ENCODE data around the gene NKAP. TPM values are rescaled to one million over a fixed set of nuclear protein-coding genes. Genes with fewer than 3 reads are reported as not detected.
A peak's percentile ranks its signal among the peaks of the same experiment; 100 is the strongest.
"Not testable (repeated sequence)": the region's sequence is repeated elsewhere in the genome, so short reads cannot be mapped to it uniquely, and the experiment has no call there.

NKAP gene
- total and polyA plus RNA-seq, 5 experiments from 2014 or later = 2.4 to 18.7 (median 6.3) TPM

- no peak for ATAC-seq
Measured at GRCh38 chrX:119970574-119970973, 27.0 kb upstream of the NKAP start.

DNA sequence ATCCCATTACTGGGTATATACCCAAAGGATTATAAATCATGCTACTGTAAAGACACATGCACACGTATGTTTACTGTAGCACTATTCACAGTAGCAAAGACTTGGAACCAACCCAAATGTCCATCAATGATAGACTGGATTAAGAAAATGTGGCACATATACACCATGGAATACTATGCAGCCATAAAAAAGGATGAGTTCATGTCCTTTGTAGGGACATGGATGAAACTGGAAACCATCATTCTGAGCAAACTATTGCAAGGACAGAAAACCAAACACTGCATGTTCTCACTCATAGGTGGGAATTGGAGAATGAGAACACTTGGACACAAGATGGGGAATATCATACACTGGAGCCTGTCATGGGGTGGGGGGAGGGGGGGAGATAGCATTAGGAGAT, 23.3 kb upstream of the NKAP start:
- ATAC-seq, H3K4me3 Mint-ChIP-seq, DNase-seq, H3K27me3 Mint-ChIP-seq, POLR2A ChIA-PET, H3K9me3 Mint-ChIP-seq, H3K27ac Mint-ChIP-seq, H3K36me3 Mint-ChIP-seq, H3K4me1 Mint-ChIP-seq: not testable (repeated sequence)

More at GRCh38 chrX:119970574-119970973, 27.0 kb upstream of the NKAP start:
- Mint-ChIP-seq H3K4me1 (no peaks in the 10 kb centered on the region), H3K4me3 (no peak overlapping the region), H3K27me3 (no peaks in the 10 kb centered on the region), H3K9me3 (peaks cover 0 to 4% (median 0%) of the 10 kb centered on the region in 9 donors), H3K36me3 (no peaks in the 10 kb centered on the region), H3K27ac (no peak overlapping the region)
- DNase-seq = no peak
- POLR2A ChIA-PET = no interaction called here

DNA sequence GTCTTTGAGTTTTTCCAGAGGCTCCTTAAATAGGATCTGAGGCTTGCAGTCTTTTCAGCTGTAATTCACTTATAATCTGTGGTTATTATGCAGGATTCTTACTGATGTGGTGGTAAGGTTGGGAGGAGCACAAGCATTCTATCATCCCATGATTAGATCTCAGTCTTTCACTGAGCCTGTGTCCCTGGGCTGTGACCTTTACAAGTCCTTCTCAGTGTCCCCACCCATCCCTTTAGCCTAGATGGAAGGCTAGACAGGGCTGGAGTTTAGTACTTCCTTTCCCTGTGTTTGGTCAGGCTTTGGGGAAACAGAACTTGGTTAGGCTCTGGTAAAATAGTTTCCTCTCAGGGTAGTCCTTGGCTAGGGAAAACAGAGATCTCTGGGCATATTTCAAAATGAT, 17.1 kb upstream of the NKAP start:
- Mint-ChIP-seq H3K4me3 (no peak overlapping the region), H3K9me3 (peaks cover 0 to 6% (median 0%) of the 10 kb centered on the region in 9 donors), H3K27me3 (peaks cover 0 to 10% (median 1%) of the 10 kb centered on the region in 5 donors), H3K4me1 (peaks cover 11 to 21% (median 13%) of the 10 kb centered on the region in 4 donors), H3K27ac (peak overlapping the region in 2 of 10 donors; percentile 48 to 57), H3K36me3 (no peaks in the 10 kb centered on the region)
- POLR2A ChIA-PET = no interaction called here
- no peak for DNase-seq
- no peak for ATAC-seq

GRCh38 chrX:119955807-119956570, 12.4 kb upstream of the NKAP start:
- peak overlapping the region in 9 of 10 donors; percentile 54 to 73 (median 61) for H3K4me3 Mint-ChIP-seq
- POLR2A ChIA-PET = interaction anchor here (1.1 to 1.7 kb wide), 4 partner anchors 12 to 165 kb away, joined by 3 to 5 read pairs (median 4); partner anchors contain the start of genes NKAP and RPL39
- peak; percentile 85 to 86 for ATAC-seq
- DNase-seq = peak; percentile 17 to 87 (median 71)
- H3K9me3 Mint-ChIP-seq, H3K27me3 Mint-ChIP-seq, H3K36me3 Mint-ChIP-seq: not testable (repeated sequence)
- peaks cover 18 to 41% (median 35%) of the 10 kb centered on the region in 4 donors for H3K4me1 Mint-ChIP-seq
- peak overlapping the region; percentile 9 to 97 (median 92) for H3K27ac Mint-ChIP-seq

DNA sequence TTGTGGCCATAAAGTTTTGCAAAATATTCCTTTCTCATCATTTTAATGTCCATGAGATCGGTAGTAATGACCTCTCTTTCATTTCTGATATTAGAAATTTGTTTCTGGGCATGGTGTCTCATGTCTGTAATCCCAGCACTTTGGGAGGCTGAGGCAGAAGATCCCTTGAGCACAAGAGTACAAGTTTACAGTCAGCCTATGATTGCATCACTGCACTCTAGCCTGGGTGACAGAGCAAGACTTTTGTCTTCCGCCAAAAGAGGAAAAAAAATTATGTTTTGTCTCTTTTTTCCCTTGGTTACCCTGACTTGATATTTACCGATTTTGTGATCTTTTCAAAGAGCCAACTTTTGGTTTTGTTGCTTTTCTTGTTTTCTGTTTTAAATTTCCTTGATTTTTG, 10.8 kb upstream of the NKAP start:
- POLR2A ChIA-PET = no interaction called here
- H3K4me1 Mint-ChIP-seq = peaks cover 17 to 41% (median 36%) of the 10 kb centered on the region in 4 donors
- H3K4me3 Mint-ChIP-seq = peak overlapping the region in 2 of 10 donors; percentile 7 to 23
- peaks cover 0 to 2% (median 0%) of the 10 kb centered on the region in 5 donors for H3K27me3 Mint-ChIP-seq
- ATAC-seq = peak; percentile 29 to 39
- H3K9me3 Mint-ChIP-seq = peaks cover 0 to 6% (median 0%) of the 10 kb centered on the region in 9 donors
- H3K36me3 Mint-ChIP-seq = no peaks in the 10 kb centered on the region
- DNase-seq = peak in 3 of 10 donors; percentile 20 to 36 (median 26)
- peak overlapping the region in 9 of 10 donors; percentile 10 to 97 (median 71) for H3K27ac Mint-ChIP-seq

- no peaks in the 10 kb centered on the region for H3K27me3 Mint-ChIP-seq
Measured at GRCh38 chrX:119948381-119948780, 4.8 kb upstream of the NKAP start.

GRCh38 chrX:119945481-119945880, 1.9 kb upstream of the NKAP start:
- Mint-ChIP-seq H3K9me3 (no peaks in the 10 kb centered on the region), H3K27me3 (no peaks in the 10 kb centered on the region), H3K4me3 (no peak overlapping the region), H3K4me1 (peaks cover 12 to 34% (median 29%) of the 10 kb centered on the region in 4 donors), H3K36me3 (peaks cover 0 to 9% (median 0%) of the 10 kb centered on the region in 3 donors), H3K27ac (no peak overlapping the region)
- POLR2A ChIA-PET = interaction anchor here (0.5 kb wide), 1 partner anchor 19 kb away, joined by 3 read pairs; no protein-coding TSS in a partner anchor
- no peak for ATAC-seq
- DNase-seq = no peak

More at GRCh38 chrX:119948381-119948780, 4.8 kb upstream of the NKAP start:
- no peak for ATAC-seq
- Mint-ChIP-seq H3K4me1 (peaks cover 6 to 15% (median 13%) of the 10 kb centered on the region in 4 donors), H3K36me3 (no peaks in the 10 kb centered on the region), H3K4me3 (no peak overlapping the region), H3K9me3 (no peaks in the 10 kb centered on the region), H3K27ac (no peak overlapping the region)
- DNase-seq = no peak
- POLR2A ChIA-PET = interaction anchor here (0.6 kb wide), 2 partner anchors 70 to 78 kb away, joined by 3 to 4 read pairs; no protein-coding TSS in a partner anchor

DNA sequence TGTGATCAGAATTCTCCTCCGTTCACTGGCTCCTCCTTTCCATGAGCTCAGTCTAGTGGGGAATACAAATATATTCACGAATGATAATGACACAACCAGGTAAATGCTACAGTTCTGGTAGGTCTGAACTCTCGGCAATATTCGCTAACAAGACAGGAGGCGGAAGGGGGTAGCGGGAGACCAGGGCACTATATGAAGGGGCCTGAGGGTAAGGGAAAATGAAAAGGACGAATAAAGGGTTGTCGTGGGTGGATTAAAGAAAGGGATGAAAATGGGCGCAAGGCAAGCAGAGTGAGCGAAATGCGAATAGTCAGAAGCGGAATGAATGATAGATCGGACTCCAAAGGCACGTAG, 743 bp downstream of the NKAP start:
- ATAC-seq (peak; percentile 9 to 13), DNase-seq (no peak)
- Mint-ChIP-seq H3K27ac (peak overlapping the region; percentile 90 to 98 (median 97)), H3K36me3 (peaks cover 0 to 13% (median 0%) of the 10 kb centered on the region in 3 donors), H3K4me3 (peak overlapping the region; percentile 88 to 100 (median 94)), H3K9me3 (no peaks in the 10 kb centered on the region), H3K4me1 (peaks cover 7 to 28% (median 22%) of the 10 kb centered on the region in 4 donors), H3K27me3 (no peaks in the 10 kb centered on the region)
- POLR2A ChIA-PET = interaction anchor here (0.9 to 1.0 kb wide), 2 partner anchors 13 to 152 kb away, joined by 3 to 5 read pairs; no protein-coding TSS in a partner anchor

DNA sequence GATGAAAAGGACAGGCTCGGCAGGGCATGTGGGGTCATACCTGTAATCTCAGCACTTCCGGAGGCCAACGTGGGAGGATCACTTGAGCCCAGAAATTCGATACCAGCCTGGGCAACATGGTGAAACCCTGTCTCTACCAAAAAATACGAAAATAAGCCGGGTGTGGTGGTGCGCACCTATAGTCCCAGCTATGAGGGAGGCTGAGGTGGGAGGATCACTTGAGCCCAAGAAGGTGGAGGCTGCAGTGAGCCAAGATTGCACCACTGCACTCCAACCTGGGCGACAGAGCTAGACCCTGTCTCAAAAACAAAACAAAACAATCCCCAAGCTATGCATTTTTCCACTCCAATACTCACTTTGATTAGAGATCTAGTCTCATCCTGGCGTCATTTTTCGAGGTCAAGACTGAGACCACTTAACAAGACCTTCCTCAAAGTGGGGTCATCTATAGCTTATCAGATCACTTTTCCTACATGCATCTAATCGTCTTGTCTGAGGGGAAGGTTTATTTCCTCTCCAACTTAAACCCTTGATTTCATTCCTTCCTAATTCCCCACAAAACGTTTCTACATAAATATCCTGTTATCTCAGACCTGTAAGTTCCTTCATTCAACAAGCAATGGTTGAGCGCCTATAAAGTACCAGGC, 1.3 kb downstream of the NKAP start:
- Mint-ChIP-seq H3K4me3 (peak overlapping the region; percentile 88 to 100 (median 94)), H3K36me3 (peaks cover 0 to 17% (median 0%) of the 10 kb centered on the region in 3 donors), H3K27ac (peak overlapping the region; percentile 90 to 98 (median 97)), H3K9me3 (no peaks in the 10 kb centered on the region), H3K4me1 (peaks cover 7 to 28% (median 22%) of the 10 kb centered on the region in 4 donors), H3K27me3 (no peaks in the 10 kb centered on the region)
- ATAC-seq = no peak
- no peak for DNase-seq
- POLR2A ChIA-PET = interaction anchor here (0.9 to 1.0 kb wide), 2 partner anchors 14 to 151 kb away, joined by 3 to 5 read pairs; no protein-coding TSS in a partner anchor

- peaks cover 7 to 28% (median 22%) of the 10 kb centered on the region in 4 donors for H3K4me1 Mint-ChIP-seq
- POLR2A ChIA-PET = no interaction called here
- peak overlapping the region in 9 of 10 donors; percentile 10 to 100 (median 94) for H3K4me3 Mint-ChIP-seq
- H3K36me3 Mint-ChIP-seq = peaks cover 0 to 23% (median 0%) of the 10 kb centered on the region in 3 donors
- DNase-seq (no peak), ATAC-seq (no peak)
- H3K27ac Mint-ChIP-seq = peak overlapping the region in 6 of 10 donors; percentile 33 to 71 (median 54)
- no peaks in the 10 kb centered on the region for H3K27me3 Mint-ChIP-seq
- no peaks in the 10 kb centered on the region for H3K9me3 Mint-ChIP-seq
Measured at GRCh38 chrX:119941336-119941735, 2.2 kb downstream of the NKAP start.

- ATAC-seq = no peak
Measured at GRCh38 chrX:119935215-119935874, 8.2 kb downstream of the NKAP start.

GRCh38 chrX:119922391-119922790, 21.2 kb downstream of the NKAP start:
- H3K4me3 Mint-ChIP-seq, H3K9me3 Mint-ChIP-seq, POLR2A ChIA-PET, H3K27me3 Mint-ChIP-seq, ATAC-seq, H3K27ac Mint-ChIP-seq, DNase-seq, H3K4me1 Mint-ChIP-seq: not testable (repeated sequence)
- peaks cover 0 to 41% (median 2%) of the 10 kb centered on the region in 3 donors for H3K36me3 Mint-ChIP-seq

More at GRCh38 chrX:119935215-119935874, 8.2 kb downstream of the NKAP start:
- no peaks in the 10 kb centered on the region for H3K4me1 Mint-ChIP-seq
- H3K36me3 Mint-ChIP-seq = peaks cover 0 to 63% (median 5%) of the 10 kb centered on the region in 3 donors
- POLR2A ChIA-PET = no interaction called here
- peak overlapping the region in 1 of 10 donors; percentile 5 for H3K27ac Mint-ChIP-seq
- H3K4me3 Mint-ChIP-seq = no peak overlapping the region
- no peak for DNase-seq
- no peaks in the 10 kb centered on the region for H3K27me3 Mint-ChIP-seq
- H3K9me3 Mint-ChIP-seq = no peaks in the 10 kb centered on the region

Measured in naive thymus-derived CD8-positive, alpha-beta T cell (primary cell).